HEK293 (cell line): ENCODE results near the gene KANK2.

ENCODE experiments used
- CTCF ChIA-PET: fragments of 350-600 bp; formaldehyde crosslinking; extraction: SDS; loops from one replicate; lab custom pipeline; 2021; ENCODE audit warnings: antibody characterized with exemption; lab: Yijun Ruan, JAX
- POLR2A ChIA-PET: fragments of 300-600 bp; formaldehyde crosslinking; extraction: SDS; loops from one replicate; lab custom pipeline; 2020; ENCODE audit warnings: antibody characterized with exemption, inconsistent platforms; lab: Yijun Ruan, JAX
- H3K27ac ChIP-seq: fragments of 200-500 bp; sonication (Bioruptor generic); 2 replicates; pipeline ENCODE4 v1.5.1; 2014; ENCODE audit warnings: low read depth, low read length, control low read depth, inconsistent platforms; ENCODE audit errors: extremely low read depth
- H3K36me3 ChIP-seq, 2 experiments: fragments of 200-500 bp in 1 of 2; sonication (Bioruptor generic) in 1 of 2; 1 replicate in 1 of 2; 2 replicates in 1 of 2; pipeline ENCODE4 v1.5.1; 2014 to 2017; ENCODE audit warnings: inconsistent platforms in 2 of 2, low read length in 2 of 2; ENCODE audit not compliant: control insufficient read depth in 2 of 2, insufficient read depth in 1 of 2
- H3K4me1 ChIP-seq: fragments of 200-500 bp; sonication (Bioruptor generic); 2 replicates; pipeline ENCODE4 v1.5.1; 2014; ENCODE audit warnings: mild to moderate bottlenecking, low read length, inconsistent platforms; ENCODE audit not compliant: control insufficient read depth, insufficient read depth
- H3K4me3 ChIP-seq: 2 replicates; pipeline ENCODE4 v1.5.1; 2011; ENCODE audit warnings: low read depth, mild to moderate bottlenecking, control low read depth, low read length, moderate library complexity
- H3K9me3 ChIP-seq: fragments of 200-500 bp; sonication (Bioruptor generic); 2 replicates; pipeline ENCODE4 v1.5.1; 2014; ENCODE audit warnings: low read depth, low read length, inconsistent platforms; ENCODE audit not compliant: control insufficient read depth, insufficient read depth
- GLI2 ChIP-seq: fragments of 450-650 bp; formaldehyde crosslinking; IDR thresholded peaks from 2 replicates; pipeline ENCODE4; 2017; ENCODE audit warnings: missing biosample characterization, missing genetic modification characterization, low read depth, borderline replicate concordance
- KLF17 ChIP-seq: fragments of 450-650 bp; formaldehyde crosslinking; IDR thresholded peaks from 2 replicates; pipeline ENCODE4 v1.5.1; 2016; ENCODE audit warnings: missing biosample characterization, missing genetic modification characterization
- KLF8 ChIP-seq: fragments of 450-650 bp; formaldehyde crosslinking; IDR thresholded peaks from 2 replicates; pipeline ENCODE4 v1.5.1; 2016; ENCODE audit warnings: missing biosample characterization, missing genetic modification characterization
- PRDM4 ChIP-seq: fragments of 450-650 bp; formaldehyde crosslinking; IDR thresholded peaks from 2 replicates; pipeline ENCODE4 v1.5.1; 2017; ENCODE audit warnings: missing biosample characterization, missing genetic modification characterization
- REST ChIP-seq: fragments of 450-650 bp; formaldehyde crosslinking; IDR thresholded peaks from 2 replicates; pipeline ENCODE4 v1.5.1; 2016; ENCODE audit warnings: missing biosample characterization, missing genetic modification characterization
- SETDB1 ChIP-seq: IDR thresholded peaks from one replicate; pipeline ENCODE4 v1.6.1; 2017; ENCODE audit warnings: mild to moderate bottlenecking, low read length, moderate library complexity, mixed read lengths; ENCODE audit not compliant: insufficient read length
- SP7 ChIP-seq: fragments of 450-650 bp; formaldehyde crosslinking; IDR thresholded peaks from 2 replicates; pipeline ENCODE4 v1.5.1; 2016; ENCODE audit warnings: missing biosample characterization, missing genetic modification characterization
- TRIM28 ChIP-seq: IDR thresholded peaks from 2 replicates; pipeline ENCODE4 v1.6.1; 2011; ENCODE audit warnings: low read length, control low read depth, borderline replicate concordance
- ZBTB17 ChIP-seq: fragments of 450-650 bp; formaldehyde crosslinking; IDR thresholded peaks from 2 replicates; pipeline ENCODE4 v1.5.1; 2016; ENCODE audit warnings: missing biosample characterization, missing genetic modification characterization
- ZNF155 ChIP-seq: fragments of 450-650 bp; formaldehyde crosslinking; IDR thresholded peaks from 2 replicates; pipeline ENCODE4 v1.5.1; 2016; ENCODE audit warnings: missing biosample characterization, missing genetic modification characterization
- ZNF18 ChIP-seq: fragments of 450-650 bp; formaldehyde crosslinking; IDR thresholded peaks from 2 replicates; pipeline ENCODE4 v1.5.1; 2016; ENCODE audit warnings: missing biosample characterization, missing genetic modification characterization
- ZNF266 ChIP-seq: fragments of 450-650 bp; formaldehyde crosslinking; IDR thresholded peaks from 2 replicates; pipeline ENCODE4 v1.5.1; 2016; ENCODE audit warnings: missing biosample characterization, missing genetic modification characterization, low read depth
- ZNF280D ChIP-seq: fragments of 450-650 bp; formaldehyde crosslinking; IDR thresholded peaks from 2 replicates; pipeline ENCODE4 v1.5.1; 2016; ENCODE audit warnings: missing biosample characterization, missing genetic modification characterization
- ZNF555 ChIP-seq: fragments of 450-650 bp; formaldehyde crosslinking; conservative IDR thresholded peaks from 2 replicates; pipeline ENCODE4 v1.5.1; 2017; ENCODE audit warnings: missing biosample characterization, mild to moderate bottlenecking, missing genetic modification characterization, inconsistent platforms
- ZNF580 ChIP-seq: fragments of 450-650 bp; formaldehyde crosslinking; IDR thresholded peaks from 2 replicates; pipeline ENCODE4 v1.5.1; 2016; ENCODE audit warnings: missing biosample characterization, missing genetic modification characterization
- ZNF600 ChIP-seq: fragments of 450-650 bp; formaldehyde crosslinking; IDR thresholded peaks from 2 replicates; pipeline ENCODE4 v1.5.1; 2016; ENCODE audit warnings: missing biosample characterization, missing genetic modification characterization
- ZNF792 ChIP-seq: fragments of 450-650 bp; formaldehyde crosslinking; IDR thresholded peaks from 2 replicates; pipeline ENCODE4 v1.5.1; 2016; ENCODE audit warnings: missing biosample characterization, missing genetic modification characterization
- ZSCAN30 ChIP-seq: fragments of 450-650 bp; IDR thresholded peaks from 2 replicates; pipeline ENCODE4 v1.5.1; 2018; ENCODE audit warnings: missing biosample characterization, mild to moderate bottlenecking, missing genetic modification characterization, moderate library complexity

The KANK2 gene

GRCh38 chr19:11151181-11151580 is 46.2 kb downstream of the KANK2 start:
- Histone ChIP-seq H3K9me3 (no peaks in the 10 kb centered on the region), H3K27ac (no peak overlapping the region), H3K36me3 (peaks cover 12 to 48% of the 10 kb centered on the region in 2 experiments; a peak in 2 of 3 replicates), H3K4me3 (no peak overlapping the region), H3K4me1 (no peaks in the 10 kb centered on the region)
- ChIA-PET CTCF (interaction anchor here (0.6 kb wide), 1 partner anchor 214 kb away, joined by 4 read pairs; no protein-coding TSS in a partner anchor), POLR2A (interaction anchor here (0.7 to 5.9 kb wide), 4 partner anchors 8 to 264 kb away, joined by 4 to 37 read pairs (median 6); no protein-coding TSS in a partner anchor)
- TF ChIP-seq ZNF18 (0 out of 2 replicates have a peak, but pooled peaks have one; percentile 4), GLI2 (tag by site-specific recombination) (no peak)

- Histone ChIP-seq H3K4me3 (no peak overlapping the region), H3K9me3 (no peaks in the 10 kb centered on the region), H3K27ac (no peak overlapping the region), H3K36me3 (peaks cover 16 to 57% of the 10 kb centered on the region in 2 experiments; a peak in 2 of 3 replicates), H3K4me1 (peaks cover 4% of the 10 kb centered on the region)
- ChIA-PET POLR2A (interaction anchor here (0.7 to 1.8 kb wide), 2 partner anchors 8 to 9 kb away, joined by 3 to 10 read pairs; partner anchors contain the start of gene SPC24), CTCF (interaction anchor here (0.6 to 0.7 kb wide), 2 partner anchors 16 to 413 kb away, joined by 3 to 4 read pairs; no protein-coding TSS in a partner anchor)
- TF ChIP-seq ZNF792 (tag by site-specific recombination) = no peak
- no peak for TF ChIP-seq ZNF266 (tag by site-specific recombination)
- no peak for TF ChIP-seq ZNF155 (tag by site-specific recombination)
- peak; percentile 33 for TF ChIP-seq ZNF600 (tag by site-specific recombination)
- TF ChIP-seq ZBTB17 (tag by site-specific recombination) = no peak
These were observed 49.3 kb downstream of the KANK2 start for GRCh38 chr19:11148001-11148400.

- no peaks in the 10 kb centered on the region for H3K9me3 ChIP-seq
- ChIA-PET POLR2A (interaction anchor here (4.0 kb wide), 1 partner anchor 8 kb away, joined by 37 read pairs; the partner anchor contains the start of gene SPC24), CTCF (interaction anchor here (0.8 kb wide), 1 partner anchor 15 kb away, joined by 4 read pairs; no protein-coding TSS in a partner anchor)
- H3K4me3 ChIP-seq = no peak overlapping the region
- H3K27ac ChIP-seq = no peak overlapping the region
- H3K36me3 ChIP-seq = peaks cover 16 to 45% of the 10 kb centered on the region in 2 experiments; a peak in 2 of 3 replicates
- H3K4me1 ChIP-seq = peaks cover 14% of the 10 kb centered on the region
- TF ChIP-seq SETDB1 (peak; percentile 59), KLF8 (tag by site-specific recombination) (peak; percentile 87), SP7 (0 out of 2 replicates have a peak, but pooled peaks have one; percentile 21), KLF17 (0 out of 2 replicates have a peak, but pooled peaks have one; percentile 39), PRDM4 (tag by site-specific recombination) (no peak), TRIM28 (peak; percentile 63), ZNF280D (tag by site-specific recombination) (peak; percentile 96), ZSCAN30 (tag by site-specific recombination) (0 out of 2 replicates have a peak, but pooled peaks have one; percentile 26), ZNF555 (tag by site-specific recombination) (no peak), ZNF580 (tag by site-specific recombination) (peak; percentile 92), REST (tag by site-specific recombination) (no peak)
These were observed 51.8 kb downstream of the KANK2 start for GRCh38 chr19:11145536-11145924.
